SK-N-SH (cell line): ENCODE data around the gene CRMP1.

Experiments used
- EP300 ChIP-seq, 2 experiments: IDR thresholded peaks; 2 replicates each; pipeline versions ENCODE4 v1.4.0 to v1.6.1; 2012; ENCODE audit warnings: borderline replicate concordance in 1 of 2, low read depth in 1 of 2, low read length in 1 of 2
- JUND ChIP-seq: IDR thresholded peaks from 2 replicates; pipeline ENCODE4 v1.4.0; 2012
- MXI1 ChIP-seq: IDR thresholded peaks from 2 replicates; pipeline ENCODE4 v1.6.1; 2012; ENCODE audit warnings: mild to moderate bottlenecking, low read depth, low read length, improper control_type of control experiment
- POLR2AphosphoS5 ChIP-seq: IDR thresholded peaks from 2 replicates; pipeline ENCODE4 v1.6.1; 2012; ENCODE audit warnings: low read depth, low read length
- RAD21 ChIP-seq: IDR thresholded peaks from 2 replicates; pipeline ENCODE4 v1.6.1; 2012; ENCODE audit warnings: mild to moderate bottlenecking, low read length
- RFX5 ChIP-seq: IDR thresholded peaks from 2 replicates; pipeline ENCODE4 v1.6.1; 2012; ENCODE audit warnings: mild to moderate bottlenecking, improper control_type of control experiment, low read length
- YY1 ChIP-seq: IDR thresholded peaks from 2 replicates; pipeline ENCODE4 v1.4.0; 2012; ENCODE audit warnings: low read depth, mild to moderate bottlenecking
- TF ChIP-seq, protein P1 (sequence below): fragments of 200-600 bp; sonication (generic); IDR thresholded peaks from 2 replicates; pipeline ENCODE4 v1.6.1; 2017; ENCODE audit warnings: antibody characterized with exemption, mild to moderate bottlenecking, moderate library complexity
- TF ChIP-seq, protein P2 (sequence below): IDR thresholded peaks from 2 replicates; pipeline ENCODE4 v1.4.0; 2012; ENCODE audit warnings: low read depth
- TF ChIP-seq, protein P3 (sequence below): IDR thresholded peaks from 2 replicates; pipeline ENCODE4; 2012

DNA sequence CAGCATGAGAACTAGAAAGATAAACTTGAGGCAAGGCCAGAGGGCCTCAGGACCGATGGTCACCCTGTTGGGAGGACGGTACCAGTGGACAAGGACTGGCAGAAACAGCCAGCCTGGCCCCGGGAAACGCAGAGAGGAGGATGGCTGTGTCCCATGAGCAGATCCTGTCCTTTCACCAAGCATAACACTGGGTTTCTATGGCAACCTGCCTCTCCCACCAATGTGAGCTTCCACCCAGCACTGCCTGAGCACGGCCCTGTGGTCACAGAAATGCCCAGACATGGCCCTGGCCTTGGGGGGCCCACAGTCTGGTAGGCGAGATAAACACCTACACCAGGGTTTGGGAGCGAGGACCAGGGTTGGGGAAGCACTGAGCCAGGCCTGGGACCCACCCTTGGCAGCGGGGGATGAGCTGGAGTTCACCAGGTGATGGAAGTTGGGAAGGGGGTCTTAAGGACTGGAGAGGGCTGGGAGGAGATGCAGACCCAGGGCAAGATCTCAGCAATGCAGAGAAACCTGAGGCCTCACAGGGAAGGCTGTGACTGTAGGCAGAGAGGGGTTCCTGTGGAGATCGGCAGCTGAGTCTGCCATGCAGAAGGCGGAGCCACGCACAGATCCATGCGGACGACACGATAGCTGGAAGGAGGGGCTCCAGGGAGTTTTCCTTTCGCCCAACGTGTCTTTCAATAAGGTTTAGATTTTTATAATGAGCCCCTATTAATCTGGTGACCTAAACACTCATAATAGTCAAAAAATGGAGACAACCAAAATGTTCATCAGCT lies 32.7 kb upstream of the CRMP1 start:
- TF ChIP-seq, protein P1, sequence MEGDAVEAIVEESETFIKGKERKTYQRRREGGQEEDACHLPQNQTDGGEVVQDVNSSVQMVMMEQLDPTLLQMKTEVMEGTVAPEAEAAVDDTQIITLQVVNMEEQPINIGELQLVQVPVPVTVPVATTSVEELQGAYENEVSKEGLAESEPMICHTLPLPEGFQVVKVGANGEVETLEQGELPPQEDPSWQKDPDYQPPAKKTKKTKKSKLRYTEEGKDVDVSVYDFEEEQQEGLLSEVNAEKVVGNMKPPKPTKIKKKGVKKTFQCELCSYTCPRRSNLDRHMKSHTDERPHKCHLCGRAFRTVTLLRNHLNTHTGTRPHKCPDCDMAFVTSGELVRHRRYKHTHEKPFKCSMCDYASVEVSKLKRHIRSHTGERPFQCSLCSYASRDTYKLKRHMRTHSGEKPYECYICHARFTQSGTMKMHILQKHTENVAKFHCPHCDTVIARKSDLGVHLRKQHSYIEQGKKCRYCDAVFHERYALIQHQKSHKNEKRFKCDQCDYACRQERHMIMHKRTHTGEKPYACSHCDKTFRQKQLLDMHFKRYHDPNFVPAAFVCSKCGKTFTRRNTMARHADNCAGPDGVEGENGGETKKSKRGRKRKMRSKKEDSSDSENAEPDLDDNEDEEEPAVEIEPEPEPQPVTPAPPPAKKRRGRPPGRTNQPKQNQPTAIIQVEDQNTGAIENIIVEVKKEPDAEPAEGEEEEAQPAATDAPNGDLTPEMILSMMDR = no peak
- TF ChIP-seq, protein P2, sequence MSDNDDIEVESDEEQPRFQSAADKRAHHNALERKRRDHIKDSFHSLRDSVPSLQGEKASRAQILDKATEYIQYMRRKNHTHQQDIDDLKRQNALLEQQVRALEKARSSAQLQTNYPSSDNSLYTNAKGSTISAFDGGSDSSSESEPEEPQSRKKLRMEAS = no peak
- no peak for TF ChIP-seq RFX5
- TF ChIP-seq, protein P3, sequence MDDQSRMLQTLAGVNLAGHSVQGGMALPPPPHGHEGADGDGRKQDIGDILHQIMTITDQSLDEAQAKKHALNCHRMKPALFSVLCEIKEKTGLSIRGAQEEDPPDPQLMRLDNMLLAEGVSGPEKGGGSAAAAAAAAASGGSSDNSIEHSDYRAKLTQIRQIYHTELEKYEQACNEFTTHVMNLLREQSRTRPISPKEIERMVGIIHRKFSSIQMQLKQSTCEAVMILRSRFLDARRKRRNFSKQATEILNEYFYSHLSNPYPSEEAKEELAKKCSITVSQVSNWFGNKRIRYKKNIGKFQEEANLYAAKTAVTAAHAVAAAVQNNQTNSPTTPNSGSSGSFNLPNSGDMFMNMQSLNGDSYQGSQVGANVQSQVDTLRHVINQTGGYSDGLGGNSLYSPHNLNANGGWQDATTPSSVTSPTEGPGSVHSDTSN = no peak
- TF ChIP-seq MXI1 = no peak
- TF ChIP-seq EP300 (IDR thresholded peaks at IDR 0.05; ENCODE audit: borderline replicate concordance in 1 of 2, low read depth in 1 of 2, low read length in 1 of 2) = no peak
- no peak for TF ChIP-seq RAD21
- no peak for TF ChIP-seq YY1
- no peak for TF ChIP-seq POLR2AphosphoS5
- TF ChIP-seq JUND = no peak
